Measurements from ENCODE around the gene KIF20A. TPM values are rescaled to one million over a fixed set of nuclear protein-coding genes. Genes with fewer than 3 reads are reported as not detected.

The KIF20A gene
- total RNA-seq, 1 experiment from 2014 or later, result 81.9 TPM

DNA sequence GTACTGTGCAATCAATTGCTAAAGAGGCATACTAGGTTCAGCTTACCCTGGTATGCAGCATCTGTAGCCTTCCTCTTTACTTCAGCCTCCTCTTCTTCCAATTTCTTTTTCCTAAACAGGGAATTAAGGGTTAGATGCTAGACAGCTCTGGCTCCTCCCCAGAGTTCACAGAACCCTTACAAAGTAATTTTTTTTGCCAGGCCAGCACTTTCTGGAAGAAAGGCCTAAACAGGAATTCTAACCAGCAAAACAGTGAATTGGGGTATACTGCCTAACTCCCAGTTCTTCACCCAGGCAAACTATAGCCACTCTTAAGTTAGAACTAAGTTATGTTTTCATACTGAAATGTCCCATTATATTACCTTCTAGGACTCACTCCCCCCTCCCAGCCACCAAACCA lies 8.6 kb upstream of the KIF20A start:
- Mint-ChIP-seq H3K4me1 (no peaks in the 10 kb centered on the region), H3K27me3 (ENCODE audit: low read depth) (no peaks in the 10 kb centered on the region), H3K4me3 (no peak overlapping the region), H3K27ac (no peak overlapping the region), H3K36me3 (peaks cover 82% of the 10 kb centered on the region), H3K9me3 (no peaks in the 10 kb centered on the region)
- no peak for TF ChIP-seq ZNF263 (CRISPR knock-in tag; IDR thresholded peaks at IDR 0.05; ENCODE audit: low read depth)
- TF ChIP-seq ESRRA (CRISPR knock-in tag; IDR thresholded peaks at IDR 0.05; ENCODE audit: borderline replicate concordance), result no peak
- no peak for TF ChIP-seq CDX4 (CRISPR knock-in tag; IDR thresholded peaks at IDR 0.05; ENCODE audit: borderline replicate concordance)
- TF ChIP-seq, protein P1, sequence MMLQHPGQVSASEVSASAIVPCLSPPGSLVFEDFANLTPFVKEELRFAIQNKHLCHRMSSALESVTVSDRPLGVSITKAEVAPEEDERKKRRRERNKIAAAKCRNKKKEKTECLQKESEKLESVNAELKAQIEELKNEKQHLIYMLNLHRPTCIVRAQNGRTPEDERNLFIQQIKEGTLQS (CRISPR knock-in tag; conservative IDR thresholded peaks at IDR 0.05), result no peak
- no peak for TF ChIP-seq TP53 (CRISPR knock-in tag; IDR thresholded peaks at IDR 0.05)
- TF ChIP-seq EMX1 (CRISPR knock-in tag; IDR thresholded peaks at IDR 0.05), result no peak
- TF ChIP-seq, protein P2, sequence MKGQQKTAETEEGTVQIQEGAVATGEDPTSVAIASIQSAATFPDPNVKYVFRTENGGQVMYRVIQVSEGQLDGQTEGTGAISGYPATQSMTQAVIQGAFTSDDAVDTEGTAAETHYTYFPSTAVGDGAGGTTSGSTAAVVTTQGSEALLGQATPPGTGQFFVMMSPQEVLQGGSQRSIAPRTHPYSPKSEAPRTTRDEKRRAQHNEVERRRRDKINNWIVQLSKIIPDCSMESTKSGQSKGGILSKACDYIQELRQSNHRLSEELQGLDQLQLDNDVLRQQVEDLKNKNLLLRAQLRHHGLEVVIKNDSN (CRISPR knock-in tag; IDR thresholded peaks at IDR 0.05), result no peak
- TF ChIP-seq RORB (CRISPR knock-in tag; IDR thresholded peaks at IDR 0.05), result no peak
- no peak for TF ChIP-seq FOXJ3 (CRISPR knock-in tag; IDR thresholded peaks at IDR 0.05; ENCODE audit: borderline replicate concordance)
- no peak for TF ChIP-seq ZNF138 (CRISPR knock-in tag; conservative IDR thresholded peaks at IDR 0.05)
- no peak for TF ChIP-seq ELF4 (CRISPR knock-in tag; IDR thresholded peaks at IDR 0.05; ENCODE audit: low read depth)
- TF ChIP-seq MYBL2 (CRISPR knock-in tag; IDR thresholded peaks at IDR 0.05), result no peak
- no peak for TF ChIP-seq NFYB (CRISPR knock-in tag; conservative IDR thresholded peaks at IDR 0.05; ENCODE audit: low read depth)
- TF ChIP-seq, protein P3, sequence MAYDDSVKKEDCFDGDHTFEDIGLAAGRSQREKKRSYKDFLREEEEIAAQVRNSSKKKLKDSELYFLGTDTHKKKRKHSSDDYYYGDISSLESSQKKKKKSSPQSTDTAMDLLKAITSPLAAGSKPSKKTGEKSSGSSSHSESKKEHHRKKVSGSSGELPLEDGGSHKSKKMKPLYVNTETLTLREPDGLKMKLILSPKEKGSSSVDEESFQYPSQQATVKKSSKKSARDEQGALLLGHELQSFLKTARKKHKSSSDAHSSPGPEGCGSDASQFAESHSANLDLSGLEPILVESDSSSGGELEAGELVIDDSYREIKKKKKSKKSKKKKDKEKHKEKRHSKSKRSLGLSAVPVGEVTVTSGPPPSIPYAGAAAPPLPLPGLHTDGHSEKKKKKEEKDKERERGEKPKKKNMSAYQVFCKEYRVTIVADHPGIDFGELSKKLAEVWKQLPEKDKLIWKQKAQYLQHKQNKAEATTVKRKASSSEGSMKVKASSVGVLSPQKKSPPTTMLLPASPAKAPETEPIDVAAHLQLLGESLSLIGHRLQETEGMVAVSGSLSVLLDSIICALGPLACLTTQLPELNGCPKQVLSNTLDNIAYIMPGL (CRISPR knock-in tag; IDR thresholded peaks at IDR 0.05), result no peak
- ChIA-PET CTCF (no interaction called here), POLR2A (no interaction called here)
- ATAC-seq, result no peak
- DNase-seq (ENCODE audit: low spot score), result no peak

GRCh38 chr5:138177941-138178515 lies 884 bp upstream of the KIF20A start:
- POLR2A ChIA-PET, result interaction anchor here (0.6 to 1.5 kb wide), 3 partner anchors 35 to 326 kb away, joined by 3 to 4 read pairs (median 3); partner anchors contain the start of gene CDC23
- peaks cover 13% of the 10 kb centered on the region for H3K4me1 Mint-ChIP-seq
- H3K27ac Mint-ChIP-seq, result 0 out of 2 replicates have a peak overlapping the region, but pooled peaks have one; percentile 63
- no peak for ATAC-seq
- peaks cover 44% of the 10 kb centered on the region for H3K36me3 Mint-ChIP-seq
- H3K27me3 Mint-ChIP-seq (ENCODE audit: low read depth), result no peaks in the 10 kb centered on the region
- CTCF ChIA-PET, result interaction anchor here (1.4 to 3.4 kb wide), 4 partner anchors 105 to 326 kb away, joined by 4 to 34 read pairs (median 7); partner anchors contain the start of gene KDM3B
- H3K4me3 Mint-ChIP-seq, result no peak overlapping the region
- no peaks in the 10 kb centered on the region for H3K9me3 Mint-ChIP-seq
- TF ChIP-seq ARID4B (CRISPR knock-in tag; IDR thresholded peaks at IDR 0.05; ENCODE audit: borderline replicate concordance) (0 out of 2 replicates have a peak, but pooled peaks have one; percentile 76), CBFB (CRISPR knock-in tag; IDR thresholded peaks at IDR 0.05; ENCODE audit: low read depth) (no peak)
- DNase-seq (ENCODE audit: low spot score), result no peak
